Measurements from ENCODE around the gene DIP2C. TPM values are rescaled to one million over a fixed set of nuclear protein-coding genes. Genes with fewer than 3 reads are reported as not detected.

Gene DIP2C
- total RNA-seq, 2 experiments from 2014 or later = 2.0 to 2.3 TPM

- Mint-ChIP-seq H3K27ac (no peak overlapping the region), H3K27me3 (no peaks in the 10 kb centered on the region), H3K9me3 (no peaks in the 10 kb centered on the region), H3K4me1 (no peaks in the 10 kb centered on the region), H3K36me3 (ENCODE audit: low read depth) (no peaks in the 10 kb centered on the region), H3K4me3 (no peak overlapping the region)
- ChIA-PET POLR2A (no interaction called here), CTCF (interaction anchor here (1.0 kb wide), 1 partner anchor 19 kb away, joined by 3 read pairs; no protein-coding TSS in a partner anchor)
- DNase-seq = no peak
These were observed 390.0 kb downstream of the DIP2C start for GRCh38 chr10:299512-299911.

GRCh38 chr10:298033-298432, 391.4 kb downstream of the DIP2C start:
- Mint-ChIP-seq H3K27ac (no peak overlapping the region), H3K9me3 (no peaks in the 10 kb centered on the region), H3K27me3 (no peaks in the 10 kb centered on the region), H3K36me3 (ENCODE audit: low read depth) (no peaks in the 10 kb centered on the region), H3K4me3 (no peak overlapping the region), H3K4me1 (peaks cover 1% of the 10 kb centered on the region)
- CTCF ChIA-PET = no interaction called here
- POLR2A ChIA-PET = no interaction called here
- no peak for DNase-seq

- H3K27ac Mint-ChIP-seq = no peak overlapping the region
- POLR2A ChIA-PET = no interaction called here
- no peak overlapping the region for H3K4me3 Mint-ChIP-seq
- DNase-seq = no peak
- H3K27me3 Mint-ChIP-seq = no peaks in the 10 kb centered on the region
- H3K4me1 Mint-ChIP-seq = peaks cover 1% of the 10 kb centered on the region
- CTCF ChIA-PET = no interaction called here
- H3K9me3 Mint-ChIP-seq = no peaks in the 10 kb centered on the region
- no peaks in the 10 kb centered on the region for H3K36me3 Mint-ChIP-seq (ENCODE audit: low read depth)
These were observed 391.9 kb downstream of the DIP2C start for GRCh38 chr10:297567-297966.

GRCh38 chr10:293636-294035, 395.8 kb downstream of the DIP2C start:
- no peak for DNase-seq
- no peak overlapping the region for H3K27ac Mint-ChIP-seq
- H3K36me3 Mint-ChIP-seq (ENCODE audit: low read depth) = no peaks in the 10 kb centered on the region
- ChIA-PET POLR2A (no interaction called here), CTCF (no interaction called here)
- no peak overlapping the region for H3K4me3 Mint-ChIP-seq
- no peaks in the 10 kb centered on the region for H3K27me3 Mint-ChIP-seq
- peaks cover 1% of the 10 kb centered on the region for H3K4me1 Mint-ChIP-seq
- no peaks in the 10 kb centered on the region for H3K9me3 Mint-ChIP-seq

GRCh38 chr10:290026-290725, 399.3 kb downstream of the DIP2C start:
- POLR2A ChIA-PET = no interaction called here
- Mint-ChIP-seq H3K4me3 (no peak overlapping the region), H3K27ac (peak overlapping the region; percentile 19), H3K4me1 (peaks cover 1% of the 10 kb centered on the region), H3K9me3 (no peaks in the 10 kb centered on the region), H3K36me3 (ENCODE audit: low read depth) (no peaks in the 10 kb centered on the region), H3K27me3 (no peaks in the 10 kb centered on the region)
- CTCF ChIA-PET = no interaction called here
- DNase-seq = no peak

- no peak for DNase-seq
- H3K36me3 Mint-ChIP-seq (ENCODE audit: low read depth) = no peaks in the 10 kb centered on the region
- peaks cover 2% of the 10 kb centered on the region for H3K4me1 Mint-ChIP-seq
- H3K4me3 Mint-ChIP-seq = no peak overlapping the region
- ChIA-PET POLR2A (no interaction called here), CTCF (no interaction called here)
- H3K9me3 Mint-ChIP-seq = no peaks in the 10 kb centered on the region
- no peak overlapping the region for H3K27ac Mint-ChIP-seq
- no peaks in the 10 kb centered on the region for H3K27me3 Mint-ChIP-seq
These were observed 399.9 kb downstream of the DIP2C start for GRCh38 chr10:289581-289980.

- Mint-ChIP-seq H3K4me1 (peaks cover 11% of the 10 kb centered on the region), H3K36me3 (ENCODE audit: low read depth) (no peaks in the 10 kb centered on the region), H3K4me3 (no peak overlapping the region), H3K27me3 (no peaks in the 10 kb centered on the region), H3K9me3 (no peaks in the 10 kb centered on the region), H3K27ac (no peak overlapping the region)
- DNase-seq = no peak
- ChIA-PET CTCF (no interaction called here), POLR2A (no interaction called here)
These were observed 400.9 kb downstream of the DIP2C start for GRCh38 chr10:288316-289200.

- CTCF ChIA-PET = no interaction called here
- POLR2A ChIA-PET = no interaction called here
- Mint-ChIP-seq H3K27ac (no peak overlapping the region), H3K4me1 (peaks cover 18% of the 10 kb centered on the region), H3K27me3 (no peaks in the 10 kb centered on the region), H3K4me3 (no peak overlapping the region), H3K36me3 (ENCODE audit: low read depth) (no peaks in the 10 kb centered on the region), H3K9me3 (no peaks in the 10 kb centered on the region)
- DNase-seq = no peak
These were observed 401.7 kb downstream of the DIP2C start for GRCh38 chr10:287814-288213.

GRCh38 chr10:287026-287709, 402.3 kb downstream of the DIP2C start:
- ChIA-PET CTCF (interaction anchor here (1.0 kb wide), 1 partner anchor 29 kb away, joined by 5 read pairs; no protein-coding TSS in a partner anchor), POLR2A (no interaction called here)
- DNase-seq = no peak
- no peak overlapping the region for H3K27ac Mint-ChIP-seq
- H3K4me1 Mint-ChIP-seq = peaks cover 18% of the 10 kb centered on the region
- H3K4me3 Mint-ChIP-seq = no peak overlapping the region
- H3K9me3 Mint-ChIP-seq = no peaks in the 10 kb centered on the region
- no peaks in the 10 kb centered on the region for H3K27me3 Mint-ChIP-seq
- H3K36me3 Mint-ChIP-seq (ENCODE audit: low read depth) = no peaks in the 10 kb centered on the region

GRCh38 chr10:285216-285615, 404.3 kb downstream of the DIP2C start:
- ChIA-PET CTCF (no interaction called here), POLR2A (no interaction called here)
- Mint-ChIP-seq H3K27me3 (no peaks in the 10 kb centered on the region), H3K36me3 (ENCODE audit: low read depth) (no peaks in the 10 kb centered on the region), H3K4me1 (peaks cover 18% of the 10 kb centered on the region), H3K4me3 (no peak overlapping the region), H3K27ac (no peak overlapping the region), H3K9me3 (no peaks in the 10 kb centered on the region)
- DNase-seq = no peak

- no peak overlapping the region for H3K4me3 Mint-ChIP-seq
- H3K27ac Mint-ChIP-seq = peak overlapping the region; percentile 77
- no peaks in the 10 kb centered on the region for H3K27me3 Mint-ChIP-seq
- no peaks in the 10 kb centered on the region for H3K36me3 Mint-ChIP-seq (ENCODE audit: low read depth)
- ChIA-PET CTCF (interaction anchor here (0.9 kb wide), 1 partner anchor 34 kb away, joined by 3 read pairs; no protein-coding TSS in a partner anchor), POLR2A (no interaction called here)
- peaks cover 18% of the 10 kb centered on the region for H3K4me1 Mint-ChIP-seq
- DNase-seq = no peak
- H3K9me3 Mint-ChIP-seq = no peaks in the 10 kb centered on the region
These were observed 405.5 kb downstream of the DIP2C start for GRCh38 chr10:283916-284356.

GRCh38 chr10:283140-283479, 406.4 kb downstream of the DIP2C start:
- peaks cover 18% of the 10 kb centered on the region for H3K4me1 Mint-ChIP-seq

More at GRCh38 chr10:283140-283479, 406.4 kb downstream of the DIP2C start:
- Mint-ChIP-seq H3K27me3 (no peaks in the 10 kb centered on the region), H3K4me3 (no peak overlapping the region), H3K9me3 (no peaks in the 10 kb centered on the region), H3K36me3 (ENCODE audit: low read depth) (no peaks in the 10 kb centered on the region), H3K27ac (no peak overlapping the region)
- DNase-seq = no peak
- CTCF ChIA-PET = no interaction called here
- POLR2A ChIA-PET = interaction anchor here (0.6 kb wide), 2 partner anchors 18 to 125 kb away, joined by 3 read pairs; no protein-coding TSS in a partner anchor

Data from activated CD4-positive, alpha-beta T cell treated with anti-CD3 and anti-CD28 coated beads, Interleukin-2, amount 10 ng/mL, durations not matched to agents 7 days and 5 days (primary cell).